SK-N-SH (cell line): ENCODE measurements around the gene TICAM1.

Experiments
- CTCF ChIP-seq: fragments of 200-600 bp; sonication (generic); IDR thresholded peaks from 2 replicates; pipeline ENCODE4 v1.6.1; 2017; ENCODE audit warnings: antibody characterized with exemption, mild to moderate bottlenecking, moderate library complexity
- EP300 ChIP-seq, 2 experiments: IDR thresholded peaks; 2 replicates each; pipeline versions ENCODE4 v1.4.0 to v1.6.1; 2012; ENCODE audit warnings: borderline replicate concordance in 1 of 2, low read depth in 1 of 2, low read length in 1 of 2
- FOXJ3 ChIP-seq: sonication (generic); formaldehyde crosslinking; IDR thresholded peaks from 2 replicates; pipeline ENCODE4 v1.5.1; 2020; ENCODE audit warnings: mild to moderate bottlenecking, missing genetic modification reagents
- FOXM1 ChIP-seq: IDR thresholded peaks from 2 replicates; pipeline ENCODE4 v1.4.0; 2012; ENCODE audit warnings: low read depth, mild to moderate bottlenecking
- MAX ChIP-seq: IDR thresholded peaks from 2 replicates; pipeline ENCODE4 v1.4.0; 2012; ENCODE audit warnings: low read depth
- PBX3 ChIP-seq: IDR thresholded peaks from 2 replicates; pipeline ENCODE4; 2012
- POLR2AphosphoS5 ChIP-seq: IDR thresholded peaks from 2 replicates; pipeline ENCODE4 v1.6.1; 2012; ENCODE audit warnings: low read depth, low read length
- RAD21 ChIP-seq: IDR thresholded peaks from 2 replicates; pipeline ENCODE4 v1.6.1; 2012; ENCODE audit warnings: mild to moderate bottlenecking, low read length
- RXRA ChIP-seq: IDR thresholded peaks from 2 replicates; pipeline ENCODE4 v1.4.0; 2012; ENCODE audit warnings: low read depth, mild to moderate bottlenecking, borderline replicate concordance
- SIN3A ChIP-seq: IDR thresholded peaks from 2 replicates; pipeline ENCODE4 v1.6.1; 2012; ENCODE audit warnings: low read depth, mild to moderate bottlenecking, low read length, moderate library complexity, borderline replicate concordance
- SMC3 ChIP-seq: IDR thresholded peaks from 2 replicates; pipeline ENCODE4 v1.6.1; 2012; ENCODE audit warnings: low read depth, low read length, improper control_type of control experiment
- USF1 ChIP-seq: IDR thresholded peaks from 2 replicates; pipeline ENCODE4 v1.4.0; 2012; ENCODE audit warnings: low read depth, borderline replicate concordance
- USF2 ChIP-seq: fragments of 150-350 bp; IDR thresholded peaks from 2 replicates; pipeline ENCODE4 v1.6.1; 2017; ENCODE audit warnings: antibody characterized with exemption, low read length, low read depth, borderline replicate concordance
- ZBTB33 ChIP-seq: IDR thresholded peaks from 2 replicates; pipeline ENCODE4 v1.4.0; 2012; ENCODE audit warnings: low read depth, borderline replicate concordance

- TF ChIP-seq PBX3 (no peak), CTCF (peak; percentile 99), MAX (peak; percentile 56; the same call in 1 of the 2 replicates), FOXJ3 (no peak), EP300 (IDR thresholded peaks at IDR 0.05; ENCODE audit: borderline replicate concordance in 1 of 2, low read depth in 1 of 2, low read length in 1 of 2) (no peak), USF2 (no peak; the same call in 1 of the 2 replicates), SIN3A (no peak), ZBTB33 (no peak), SMC3 (peak; percentile 99), POLR2AphosphoS5 (peak; percentile 74), RAD21 (peak; percentile 97), FOXM1 (no peak), RXRA (no peak), USF1 (peak; percentile 66)
Measured at GRCh38 chr19:4791183-4792018, 40.1 kb downstream of the TICAM1 start, which contains the start of gene FEM1A.
